ENCODE results near the gene YES1. TPM values are rescaled to one million over a fixed set of nuclear protein-coding genes. Genes with fewer than 3 reads are reported as not detected.

YES1 gene
- total and polyA plus RNA-seq, 2 of the 13 experiments (the other 11 are each of a cell fraction or from before 2014, with no cell fraction given): 17.2 to 70.8 TPM

- TF ChIP-seq, protein P1, sequence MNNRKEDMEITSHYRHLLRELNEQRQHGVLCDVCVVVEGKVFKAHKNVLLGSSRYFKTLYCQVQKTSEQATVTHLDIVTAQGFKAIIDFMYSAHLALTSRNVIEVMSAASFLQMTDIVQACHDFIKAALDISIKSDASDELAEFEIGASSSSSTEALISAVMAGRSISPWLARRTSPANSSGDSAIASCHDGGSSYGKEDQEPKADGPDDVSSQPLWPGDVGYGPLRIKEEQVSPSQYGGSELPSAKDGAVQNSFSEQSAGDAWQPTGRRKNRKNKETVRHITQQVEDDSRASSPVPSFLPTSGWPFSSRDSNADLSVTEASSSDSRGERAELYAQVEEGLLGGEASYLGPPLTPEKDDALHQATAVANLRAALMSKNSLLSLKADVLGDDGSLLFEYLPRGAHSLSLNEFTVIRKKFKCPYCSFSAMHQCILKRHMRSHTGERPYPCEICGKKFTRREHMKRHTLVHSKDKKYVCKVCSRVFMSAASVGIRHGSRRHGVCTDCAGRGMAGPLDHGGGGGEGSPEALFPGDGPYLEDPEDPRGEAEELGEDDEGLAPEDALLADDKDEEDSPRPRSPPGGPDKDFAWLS (CRISPR knock-in tag; IDR thresholded peaks at IDR 0.05; ENCODE audit: borderline replicate concordance): no peak
- peak; percentile 12; the same call in 1 of the 2 replicates for TF ChIP-seq SALL1 (CRISPR knock-in tag; IDR thresholded peaks at IDR 0.05)
- no peak for TF ChIP-seq KLF11 (CRISPR knock-in tag; IDR thresholded peaks at IDR 0.05)
- no peak for TF ChIP-seq ZNF629 (CRISPR knock-in tag; conservative IDR thresholded peaks at IDR 0.05)
- no peak for TF ChIP-seq ZNF34 (CRISPR knock-in tag; IDR thresholded peaks at IDR 0.05; ENCODE audit: borderline replicate concordance)
- TF ChIP-seq SMYD3 (CRISPR knock-in tag; IDR thresholded peaks at IDR 0.05): no peak
- no peak for TF ChIP-seq ZNF121 (CRISPR knock-in tag; IDR thresholded peaks at IDR 0.05)
- no peak for TF ChIP-seq ZSCAN12 (CRISPR knock-in tag; IDR thresholded peaks at IDR 0.05)
- TF ChIP-seq SRSF1 (optimal IDR thresholded peaks at IDR 0.05; ENCODE audit: low read depth, low read length): no peak
- 0 out of 2 replicates have a peak, but pooled peaks have one; percentile 42 for TF ChIP-seq ZNF263 (CRISPR knock-in tag; IDR thresholded peaks at IDR 0.05)
- TF ChIP-seq ZGPAT (CRISPR knock-in tag; IDR thresholded peaks at IDR 0.05): no peak; the same call in 1 of the 2 replicates
- TF ChIP-seq BRD4 (CRISPR knock-in tag; IDR thresholded peaks at IDR 0.05): no peak
- no peak for TF ChIP-seq ZNF354B (CRISPR knock-in tag; IDR thresholded peaks at IDR 0.05)
- TF ChIP-seq, protein P2, sequence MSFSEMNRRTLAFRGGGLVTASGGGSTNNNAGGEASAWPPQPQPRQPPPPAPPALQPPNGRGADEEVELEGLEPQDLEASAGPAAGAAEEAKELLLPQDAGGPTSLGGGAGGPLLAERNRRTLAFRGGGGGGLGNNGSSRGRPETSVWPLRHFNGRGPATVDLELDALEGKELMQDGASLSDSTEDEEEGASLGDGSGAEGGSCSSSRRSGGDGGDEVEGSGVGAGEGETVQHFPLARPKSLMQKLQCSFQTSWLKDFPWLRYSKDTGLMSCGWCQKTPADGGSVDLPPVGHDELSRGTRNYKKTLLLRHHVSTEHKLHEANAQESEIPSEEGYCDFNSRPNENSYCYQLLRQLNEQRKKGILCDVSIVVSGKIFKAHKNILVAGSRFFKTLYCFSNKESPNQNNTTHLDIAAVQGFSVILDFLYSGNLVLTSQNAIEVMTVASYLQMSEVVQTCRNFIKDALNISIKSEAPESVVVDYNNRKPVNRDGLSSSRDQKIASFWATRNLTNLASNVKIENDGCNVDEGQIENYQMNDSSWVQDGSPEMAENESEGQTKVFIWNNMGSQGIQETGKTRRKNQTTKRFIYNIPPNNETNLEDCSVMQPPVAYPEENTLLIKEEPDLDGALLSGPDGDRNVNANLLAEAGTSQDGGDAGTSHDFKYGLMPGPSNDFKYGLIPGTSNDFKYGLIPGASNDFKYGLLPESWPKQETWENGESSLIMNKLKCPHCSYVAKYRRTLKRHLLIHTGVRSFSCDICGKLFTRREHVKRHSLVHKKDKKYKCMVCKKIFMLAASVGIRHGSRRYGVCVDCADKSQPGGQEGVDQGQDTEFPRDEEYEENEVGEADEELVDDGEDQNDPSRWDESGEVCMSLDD (CRISPR knock-in tag; IDR thresholded peaks at IDR 0.05; ENCODE audit: borderline replicate concordance): peak; percentile 10; the same call in 1 of the 2 replicates
- no peak for TF ChIP-seq TEF (CRISPR knock-in tag; IDR thresholded peaks at IDR 0.05)
- TF ChIP-seq ZNF800 (CRISPR knock-in tag; IDR thresholded peaks at IDR 0.05): no peak
- TF ChIP-seq THAP9 (CRISPR knock-in tag; IDR thresholded peaks at IDR 0.05; ENCODE audit: borderline replicate concordance): 0 out of 2 replicates have a peak, but pooled peaks have one; percentile 6
- no peak for TF ChIP-seq BCL6 (CRISPR knock-in tag; IDR thresholded peaks at IDR 0.05)
- TF ChIP-seq ZFX (CRISPR knock-in tag; IDR thresholded peaks at IDR 0.05; ENCODE audit: low read depth): peak; percentile 75; the same call in 1 of the 2 replicates
These were observed at the start of gene YES1 (continued) for GRCh38 chr18:811892-812375.

Measured in HepG2 (cell line).